NCI-H1417 (cell line): ENCODE data around the gene TBC1D16.
"Not testable (repeated sequence)": the region's sequence is repeated elsewhere in the genome, so short reads cannot be mapped to it uniquely, and the experiment has no call there.

ENCODE experiments used
- DNase-seq, 3 experiments: peaks; one replicate each; lab custom pipeline; 2025; lab: John Stamatoyannopoulos, UW

TBC1D16 gene

GRCh38 chr17:80005360-80006338, 30.0 kb downstream of the TBC1D16 start:
- peak; percentile 44 to 68 (median 47) for DNase-seq

- no peak for DNase-seq
These were observed 31.7 kb downstream of the TBC1D16 start for GRCh38 chr17:80003969-80004368.

DNA sequence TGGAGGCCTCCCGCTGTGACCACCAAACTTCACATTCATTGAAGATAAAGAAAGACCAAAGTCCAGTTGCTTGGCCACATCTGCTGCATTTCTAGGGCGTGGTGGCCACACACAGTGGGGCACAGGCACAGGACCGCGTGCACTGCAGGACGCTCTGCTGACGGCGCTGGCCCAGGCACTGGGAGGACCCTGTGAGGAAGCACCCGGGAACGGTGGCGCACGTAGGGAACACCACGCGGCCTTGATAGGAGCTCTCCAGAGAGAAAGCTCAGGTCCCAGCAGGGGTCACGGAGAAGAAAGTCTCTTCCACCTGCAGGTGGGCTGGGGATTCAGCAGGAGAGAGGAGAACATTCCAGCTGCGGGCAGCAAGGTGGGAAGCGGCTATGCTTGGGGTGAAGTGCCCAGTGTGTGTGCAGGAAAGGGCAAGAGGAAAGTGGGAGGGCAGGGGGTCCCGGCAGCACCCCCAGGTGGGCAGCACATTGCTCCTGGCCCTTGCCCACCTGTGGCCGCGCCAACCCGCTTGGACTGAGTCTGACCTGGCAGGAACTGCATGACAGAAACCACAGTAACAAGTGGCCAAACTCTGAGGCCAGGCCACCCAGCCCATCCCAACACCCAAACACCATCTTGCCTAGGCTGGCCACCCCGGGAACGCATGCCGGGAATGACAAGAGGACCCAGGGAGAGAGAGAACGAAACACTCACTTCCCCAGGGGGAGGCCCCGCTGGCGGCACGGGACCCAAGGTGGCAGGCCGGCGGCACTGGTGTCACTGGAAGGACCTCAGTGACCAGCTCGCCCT, 32.8 kb downstream of the TBC1D16 start:
- no peak for DNase-seq

DNA sequence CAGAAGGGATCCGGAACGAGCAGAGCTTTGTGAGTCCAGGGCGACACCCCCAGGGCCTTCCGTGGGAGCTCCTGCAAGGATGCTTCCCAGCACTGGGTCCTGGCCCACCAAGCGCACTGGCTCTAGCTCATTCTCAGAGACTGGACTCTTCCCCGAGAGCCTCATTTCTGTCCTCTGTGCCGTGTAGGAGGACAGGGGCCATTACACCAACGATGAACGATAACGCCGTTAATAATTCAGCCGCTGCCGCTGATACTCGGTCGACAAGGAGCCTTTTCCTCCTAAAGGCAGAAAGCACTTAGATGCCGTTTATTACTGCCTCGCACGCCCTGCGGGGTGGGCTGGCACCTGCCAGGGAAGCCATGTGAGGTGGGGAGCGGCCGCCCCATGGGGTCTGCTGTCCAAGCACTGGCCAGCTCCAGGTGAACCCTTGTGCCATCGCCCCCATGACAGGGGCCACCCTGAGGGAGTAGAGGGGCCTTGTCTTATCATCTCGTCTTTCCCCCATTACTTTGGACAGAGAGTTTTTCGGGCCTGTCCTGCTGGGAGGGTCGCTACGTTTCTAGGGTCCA, 33.5 kb downstream of the TBC1D16 start:
- no peak for DNase-seq

DNA sequence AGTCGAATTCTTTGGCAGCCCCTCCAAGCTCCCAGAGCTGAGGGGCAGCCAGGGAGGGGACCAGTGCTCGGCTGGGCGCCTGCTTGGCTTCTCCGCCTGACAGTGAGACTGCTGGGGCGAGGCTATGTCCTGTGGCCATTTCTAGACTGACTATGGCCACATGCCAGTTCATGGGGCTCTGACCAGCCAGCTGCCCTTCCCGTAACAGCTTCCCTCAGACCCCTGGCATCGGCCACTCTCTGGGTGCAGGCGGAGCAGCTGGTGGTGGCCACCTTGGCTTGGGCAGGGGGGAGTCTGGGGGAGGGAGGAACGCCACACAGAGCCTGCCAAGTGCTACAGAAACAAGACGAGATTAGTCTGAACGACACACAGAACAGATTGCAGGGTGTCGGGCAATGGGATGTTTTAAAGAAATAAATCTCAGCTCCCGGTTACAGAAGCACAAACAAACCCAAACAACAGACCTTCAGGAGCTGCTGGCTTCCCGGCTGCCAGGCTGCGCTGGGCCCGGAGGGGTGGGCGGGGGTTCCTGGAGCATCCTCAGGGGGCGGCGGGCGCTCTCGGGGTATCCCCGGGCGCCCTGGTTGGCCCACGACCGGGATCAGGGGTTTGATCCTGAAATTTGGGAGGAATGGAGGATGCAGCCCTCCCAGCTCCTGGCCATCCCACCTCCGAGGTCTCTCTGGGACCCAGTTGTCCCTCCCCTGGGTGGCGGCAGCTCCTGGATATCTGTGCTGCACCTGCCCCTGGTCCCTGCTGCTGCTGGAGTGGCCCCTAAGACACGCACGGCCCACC, 34.5 kb downstream of the TBC1D16 start:
- DNase-seq: no peak

- DNase-seq: no peak
These were observed 35.5 kb downstream of the TBC1D16 start for GRCh38 chr17:80000136-80000535.

DNA sequence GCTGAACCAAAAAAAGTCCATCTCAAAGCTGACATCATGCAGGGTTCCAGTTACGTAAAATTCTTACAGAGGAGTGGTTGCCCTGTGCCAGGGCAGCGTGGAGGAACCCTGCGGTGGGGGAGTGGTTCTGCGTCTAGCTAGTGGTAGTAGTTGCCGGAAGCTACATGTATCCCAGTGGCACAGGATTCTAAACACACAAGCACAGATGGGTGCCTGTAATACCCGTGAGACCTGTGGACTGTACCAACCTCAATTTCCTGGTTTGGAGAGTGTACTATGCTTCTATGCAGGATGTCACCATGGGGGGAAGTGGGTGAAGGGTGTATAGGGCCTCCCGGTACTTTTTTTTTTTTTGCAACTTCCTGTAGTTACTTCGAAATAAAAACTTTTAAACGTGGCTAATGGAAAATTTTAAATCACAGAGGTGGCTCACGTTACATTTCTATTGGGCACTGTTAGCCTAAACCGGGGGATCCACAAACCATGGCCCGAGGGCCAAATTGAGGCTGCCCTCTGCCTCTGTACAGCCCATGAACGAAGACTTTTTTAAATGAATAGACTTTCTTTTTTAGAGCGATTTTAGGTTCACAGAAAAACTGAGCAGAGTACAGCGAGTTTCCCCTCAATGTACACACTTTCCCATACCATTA, 38.5 kb downstream of the TBC1D16 start:
- DNase-seq: no peak

DNA sequence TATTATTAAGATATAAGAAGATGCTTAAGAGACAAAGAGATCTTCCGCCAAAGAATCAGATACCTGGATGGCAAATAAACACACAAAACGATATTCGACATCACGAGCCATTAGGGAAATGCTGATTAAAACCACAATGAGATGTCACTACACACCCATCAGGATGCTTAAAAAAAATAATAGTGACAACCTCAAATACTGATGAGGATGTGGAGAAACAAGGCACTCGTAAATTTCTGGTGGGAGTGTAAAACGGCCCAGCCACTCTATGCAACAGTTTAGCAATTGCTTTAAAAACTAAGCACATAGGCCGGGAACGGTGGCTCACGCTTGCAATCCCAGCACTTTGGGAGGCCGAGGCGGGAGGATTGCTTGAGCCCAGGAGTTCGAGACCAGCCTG, 39.4 kb downstream of the TBC1D16 start:
- no peak for DNase-seq

- no peak for DNase-seq
These were observed 40.0 kb downstream of the TBC1D16 start for GRCh38 chr17:79995696-79996095.

DNA sequence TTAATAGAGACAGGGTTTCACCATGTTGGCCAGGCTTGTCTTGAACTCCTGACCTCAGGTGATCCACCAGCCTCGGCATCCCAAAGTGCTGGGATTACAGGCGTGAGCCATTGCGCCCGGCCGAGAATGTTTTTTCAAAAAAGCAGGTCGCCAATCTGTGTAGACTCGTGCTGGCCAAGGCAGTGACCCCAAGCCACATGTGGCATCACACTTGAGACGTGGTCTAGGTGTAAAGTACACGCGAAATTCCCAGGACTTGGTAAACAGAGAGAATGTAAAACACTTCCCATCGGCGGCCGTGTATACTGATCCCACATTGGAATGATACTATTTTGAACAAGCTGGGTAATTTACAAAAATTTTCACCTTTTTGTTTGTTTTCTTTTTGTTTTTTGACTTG, 41.1 kb downstream of the TBC1D16 start:
- DNase-seq: no peak

GRCh38 chr17:79994228-79994569, 41.5 kb downstream of the TBC1D16 start:
- DNase-seq: not testable (repeated sequence)

GRCh38 chr17:79993390-79994227, 42.1 kb downstream of the TBC1D16 start:
- peak; percentile 53 to 77 (median 63) for DNase-seq

DNA sequence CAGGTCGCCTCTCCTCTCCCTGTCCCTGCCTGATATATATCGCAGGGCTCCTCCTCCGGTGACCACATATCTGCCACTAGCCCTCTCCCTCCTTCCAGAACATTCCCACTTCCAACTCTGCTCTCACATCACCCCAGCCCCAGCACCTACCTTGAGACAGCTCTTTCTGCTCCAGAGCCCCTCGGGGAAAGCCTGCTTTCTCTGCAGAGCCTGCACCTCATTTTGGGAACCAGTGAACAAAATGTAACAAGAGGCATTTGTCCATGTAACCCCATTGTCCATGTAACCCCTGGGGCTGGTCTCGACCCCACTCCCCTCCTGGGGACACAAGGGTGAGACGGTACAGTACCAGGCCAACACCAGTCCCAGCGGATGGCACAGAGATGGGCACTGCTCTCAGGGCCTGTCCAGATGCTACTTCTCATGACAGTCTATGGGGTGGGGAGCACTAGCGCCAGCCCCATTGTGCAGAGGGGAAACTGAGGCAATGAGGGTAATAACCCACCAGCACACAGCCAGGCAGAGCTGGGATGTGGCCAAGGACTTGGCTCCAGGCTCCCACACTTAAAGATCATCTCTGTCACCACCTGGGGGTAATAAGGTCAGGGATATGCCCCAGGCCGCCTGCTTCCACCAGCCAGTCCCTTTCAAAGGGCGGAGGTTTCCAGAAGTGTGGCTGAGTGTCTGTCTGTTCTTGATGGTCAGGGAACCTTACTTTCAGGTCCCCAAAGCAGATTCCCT, 42.9 kb downstream of the TBC1D16 start:
- peak in 1 of 3 experiments; percentile 31 for DNase-seq

GRCh38 chr17:79991924-79992648, 43.6 kb downstream of the TBC1D16 start:
- DNase-seq: peak in 2 of 3 experiments; percentile 72 to 73

DNA sequence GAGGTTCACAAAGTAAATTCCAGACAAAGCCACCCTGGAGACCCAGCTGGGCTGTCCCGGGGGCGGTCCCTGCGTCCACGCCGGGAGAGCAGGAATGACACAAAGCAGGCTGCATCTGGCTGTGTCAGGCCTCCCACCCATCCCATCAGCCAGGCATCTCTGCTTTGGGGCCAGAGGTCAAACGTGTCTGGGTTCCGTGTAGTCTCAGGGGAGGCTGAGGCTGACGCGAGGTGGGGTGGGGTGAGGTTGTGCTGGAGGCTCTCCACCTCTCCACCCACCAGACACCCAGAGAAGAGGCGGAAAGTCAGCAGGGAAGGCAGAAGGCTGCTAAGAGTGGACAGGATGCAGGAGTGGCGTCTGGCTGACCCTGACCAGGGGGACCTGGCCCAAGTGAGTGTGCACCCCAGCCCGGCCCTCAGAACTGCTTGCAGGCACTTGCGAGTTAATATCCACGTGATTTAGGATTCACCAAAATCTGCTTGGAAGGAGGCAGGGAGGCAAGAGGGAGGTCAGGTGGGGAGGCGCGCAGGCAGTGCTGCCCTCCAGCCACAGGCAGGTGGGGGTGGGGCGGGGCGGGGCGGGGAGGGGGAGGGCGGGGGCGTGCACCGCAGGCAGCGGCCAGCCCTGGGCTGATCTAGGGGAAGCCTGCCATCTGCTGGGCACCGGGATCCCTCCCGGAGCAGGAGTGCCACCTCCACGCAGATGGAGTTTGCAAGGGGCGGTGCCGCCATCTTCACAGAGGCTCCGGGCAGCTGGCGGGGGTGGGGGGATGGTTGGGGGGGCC, 44.3 kb downstream of the TBC1D16 start:
- DNase-seq: peak; percentile 76 to 86 (median 81)

- DNase-seq: no peak
These were observed 45.0 kb downstream of the TBC1D16 start for GRCh38 chr17:79990704-79991103.

- no peak for DNase-seq
These were observed 45.5 kb downstream of the TBC1D16 start for GRCh38 chr17:79990051-79990592.
